HG03108 (cell line): Measurements from ENCODE around the gene FHIP2A.
"Not testable (repeated sequence)": the region's sequence is repeated elsewhere in the genome, so short reads cannot be mapped to it uniquely, and the experiment has no call there.

ENCODE experiments used
- ATAC-seq: cut with Tn5 transposase; IDR thresholded peaks from one replicate; pipeline ENCODE4 v1.9.1; 2021; ENCODE audit warnings: moderate library complexity; ENCODE audit not compliant: unreplicated experiment

The FHIP2A gene

DNA sequence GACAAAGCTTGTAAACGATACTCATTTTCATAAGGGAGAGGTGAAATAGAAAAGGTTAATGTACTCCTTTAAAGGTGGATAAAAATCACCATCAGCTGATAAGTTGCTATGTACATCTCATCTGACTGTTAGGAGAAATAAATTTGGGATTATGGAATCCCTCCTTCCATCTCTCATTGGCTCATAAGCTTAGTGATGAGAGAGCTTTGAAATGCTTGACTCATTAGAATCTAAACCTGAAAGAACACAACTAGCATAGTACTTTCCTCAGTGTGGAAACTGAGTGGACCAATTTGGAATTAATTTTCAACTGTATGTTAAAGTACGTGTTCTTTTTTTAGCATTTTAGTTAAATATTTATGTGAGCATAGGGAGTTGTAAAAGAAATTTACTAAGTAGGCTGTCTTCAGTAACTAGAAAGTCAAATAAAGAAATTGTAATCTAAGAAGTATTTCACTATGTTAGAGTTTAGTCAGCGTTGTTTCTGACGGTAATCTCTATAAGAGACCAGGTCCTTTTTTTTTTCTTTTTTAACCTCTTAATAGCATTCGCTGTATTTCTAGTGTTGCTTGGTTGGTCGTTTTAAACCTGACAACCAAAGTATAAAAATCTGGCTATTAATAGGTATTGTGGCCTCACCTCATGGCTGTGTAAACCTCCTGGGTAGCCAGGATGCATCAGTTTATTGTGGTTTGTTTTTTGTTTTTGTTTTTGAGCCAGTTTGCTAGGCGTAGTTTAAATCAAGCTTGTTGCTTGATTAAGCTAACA, 34.4 kb downstream of the FHIP2A start:
- ATAC-seq, result no peak

DNA sequence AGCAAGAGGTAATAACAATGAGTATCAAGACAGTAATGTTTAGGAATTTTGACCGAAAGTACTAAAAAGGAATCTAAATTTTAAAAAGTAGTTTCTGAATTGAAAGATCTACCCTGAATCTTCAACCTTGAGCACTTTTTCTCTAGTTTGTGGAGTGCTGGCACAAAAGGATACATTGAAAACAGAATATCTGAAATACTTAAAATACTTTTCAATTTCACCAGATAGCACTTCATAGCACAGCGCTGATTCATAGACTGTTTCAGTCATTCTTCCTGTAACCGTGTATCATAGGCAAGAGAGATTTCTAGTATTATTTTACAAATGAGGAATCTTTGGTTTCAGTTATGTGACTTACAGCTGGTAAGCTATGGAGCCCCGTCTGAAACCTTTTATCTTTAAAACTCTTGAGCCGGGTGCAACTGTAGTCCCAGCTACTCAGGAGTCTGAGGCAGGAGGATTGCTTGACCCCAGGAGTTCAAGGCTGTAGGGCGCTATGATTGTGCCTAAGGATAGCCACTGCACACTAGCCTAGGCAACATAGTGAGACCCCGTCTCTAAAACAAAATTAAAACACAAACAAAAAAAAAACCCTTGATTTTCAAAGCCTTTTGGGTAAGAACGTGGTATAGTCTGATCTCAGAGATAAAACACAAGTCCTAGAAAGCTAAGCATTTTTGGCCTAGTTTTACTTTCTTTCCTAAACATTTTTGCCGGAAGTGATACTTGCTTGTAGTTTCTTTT, 35.1 kb downstream of the FHIP2A start:
- no peak for ATAC-seq

DNA sequence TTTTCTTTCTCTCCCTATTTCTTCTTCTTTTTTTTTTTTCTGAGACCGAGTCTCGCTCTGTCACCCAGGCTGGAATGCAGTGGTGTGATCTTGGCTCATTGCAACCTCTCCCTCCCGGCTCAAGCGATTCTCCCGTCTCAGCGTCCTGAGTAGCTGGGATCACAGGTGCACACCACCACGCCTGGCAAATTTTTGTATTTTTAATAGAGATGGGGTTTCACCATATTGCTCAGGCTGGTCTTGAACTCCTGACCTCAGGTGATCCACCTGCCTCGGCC, 35.6 kb downstream of the FHIP2A start:
- ATAC-seq, result not testable (repeated sequence)

DNA sequence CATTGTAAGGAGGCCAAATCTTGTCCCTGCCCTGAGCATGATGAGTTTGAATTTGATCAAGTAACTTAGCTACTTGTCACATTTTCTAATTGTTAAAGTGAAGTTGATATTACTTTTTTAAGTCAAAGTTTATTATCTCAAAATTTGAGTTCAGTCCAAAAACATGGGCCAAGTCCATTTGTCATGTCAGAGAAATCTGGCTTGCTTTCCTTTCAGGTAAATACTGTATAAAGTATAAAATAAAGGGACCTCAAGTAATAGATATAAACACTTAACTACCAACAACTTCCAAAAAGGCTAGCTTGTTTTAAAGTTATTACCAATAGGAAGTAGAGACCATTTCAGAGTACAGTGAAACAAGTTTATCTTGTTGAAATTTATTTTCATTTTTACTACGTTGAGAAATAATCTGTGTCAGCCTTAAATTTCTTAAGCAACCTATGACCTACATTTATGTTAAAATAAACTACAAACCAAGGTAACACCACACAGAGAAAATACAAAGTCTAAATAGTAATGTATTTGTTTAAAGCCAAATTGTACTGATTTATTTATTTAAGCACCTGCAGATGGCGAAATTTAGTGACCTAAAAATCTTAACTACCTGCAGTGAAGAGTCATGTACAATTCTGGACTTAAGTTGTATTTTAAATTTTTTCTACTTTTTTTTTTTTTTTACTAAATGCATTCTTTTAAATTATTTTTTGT, 36.5 kb downstream of the FHIP2A start:
- no peak for ATAC-seq

DNA sequence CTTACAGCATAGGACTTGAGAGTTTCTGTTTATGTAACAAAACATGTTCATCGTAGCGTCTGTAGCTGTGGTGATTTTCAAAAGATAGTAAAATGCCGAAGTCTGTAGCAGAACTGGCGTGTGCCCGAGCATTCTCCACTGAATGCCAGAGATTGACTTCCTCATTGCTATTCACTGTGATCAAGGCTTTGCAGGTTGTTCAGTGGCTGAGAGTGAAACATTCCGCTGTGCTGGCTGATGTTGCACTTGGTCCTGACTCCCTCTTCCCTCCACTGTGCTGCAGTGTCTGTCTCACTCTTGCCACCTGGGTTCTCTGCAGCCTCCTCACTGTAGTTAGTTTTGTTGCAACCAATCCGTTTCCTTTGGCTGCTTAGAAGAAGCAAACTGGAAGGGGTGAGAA, 37.6 kb downstream of the FHIP2A start:
- ATAC-seq, result no peak

DNA sequence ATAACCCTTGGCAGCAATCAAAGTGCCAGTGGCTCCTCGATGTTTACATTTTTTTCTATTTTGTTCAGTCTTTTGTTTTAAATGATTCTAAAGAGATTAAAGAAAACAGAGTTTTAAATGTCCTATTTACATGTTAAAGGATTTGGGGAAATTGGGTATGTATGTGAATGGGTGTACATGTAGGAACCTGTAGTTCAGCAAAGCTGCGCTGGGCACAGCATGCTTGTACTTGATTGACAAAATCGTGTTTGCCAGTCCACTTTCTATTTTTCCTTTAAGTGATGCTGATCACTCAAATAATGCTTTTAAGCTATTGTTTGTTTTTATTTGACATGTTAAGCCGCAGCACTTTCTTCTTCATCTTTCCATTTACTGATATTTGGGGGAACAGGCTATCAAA, 40.9 kb downstream of the FHIP2A start:
- no peak for ATAC-seq

DNA sequence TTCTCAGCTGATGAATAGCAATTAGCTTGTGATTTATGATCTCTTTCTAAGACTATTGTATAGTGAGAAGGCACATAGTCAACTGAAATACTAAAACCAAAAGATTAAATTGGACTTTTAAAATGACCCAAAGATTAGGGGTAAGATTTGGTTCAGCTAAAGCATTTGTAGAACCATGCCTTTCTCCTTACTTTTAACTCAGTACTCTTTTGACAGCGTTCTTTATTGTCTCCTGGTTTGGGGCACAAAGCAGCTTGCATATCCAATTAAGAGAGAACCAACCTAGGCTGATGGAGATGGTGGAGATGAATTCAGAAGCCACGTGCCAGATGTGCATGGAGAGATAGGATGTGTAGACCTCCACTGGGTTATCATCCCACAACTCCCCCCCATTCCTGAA, 45.8 kb downstream of the FHIP2A start:
- ATAC-seq, result no peak

DNA sequence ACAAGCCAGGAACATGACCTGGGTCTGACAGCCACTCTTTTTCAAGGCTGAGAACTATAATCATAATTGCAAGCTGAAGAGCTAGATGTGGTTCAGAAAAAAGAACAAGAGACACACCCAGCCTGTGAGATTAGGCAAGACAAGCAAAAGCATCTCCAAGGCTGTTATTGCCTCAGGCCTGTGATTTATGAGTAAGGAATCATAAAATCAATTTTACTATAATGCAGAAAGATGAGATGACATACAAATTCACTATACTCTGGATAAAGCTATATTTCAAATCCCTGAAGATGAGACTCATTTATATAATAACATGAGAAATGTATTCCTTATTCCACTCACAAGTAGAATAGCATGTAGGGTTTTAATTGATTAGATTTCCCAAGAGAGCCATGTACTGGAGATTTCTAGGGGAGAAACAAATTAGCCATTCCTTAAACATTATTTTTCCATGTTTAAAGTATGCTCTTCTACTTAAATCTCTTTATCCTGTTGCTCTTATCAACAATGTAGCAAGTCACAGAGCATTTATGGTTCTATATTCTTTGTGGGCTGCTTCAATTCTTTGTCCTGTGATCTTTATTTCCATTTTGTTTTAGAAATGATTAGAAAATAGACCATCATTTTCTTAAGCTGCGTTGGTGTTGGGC, 47.4 kb downstream of the FHIP2A start:
- no peak for ATAC-seq

DNA sequence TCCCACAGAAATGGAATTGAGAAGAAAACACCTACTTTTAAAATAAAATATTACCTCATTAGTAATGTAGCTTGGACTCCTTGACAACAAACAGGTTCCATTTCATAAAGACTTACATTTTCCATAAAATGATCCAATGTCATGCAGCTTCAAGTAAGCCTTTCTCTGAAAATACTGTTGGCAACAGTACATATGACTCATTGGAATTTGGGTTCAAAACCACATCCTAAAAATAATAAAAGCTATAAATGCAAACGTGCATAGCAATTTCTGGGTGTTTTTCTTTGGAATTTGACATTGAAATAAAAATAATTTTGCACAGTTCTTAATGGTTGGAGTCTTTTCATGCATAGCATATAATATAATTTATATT, 47.9 kb downstream of the FHIP2A start:
- no peak for ATAC-seq

DNA sequence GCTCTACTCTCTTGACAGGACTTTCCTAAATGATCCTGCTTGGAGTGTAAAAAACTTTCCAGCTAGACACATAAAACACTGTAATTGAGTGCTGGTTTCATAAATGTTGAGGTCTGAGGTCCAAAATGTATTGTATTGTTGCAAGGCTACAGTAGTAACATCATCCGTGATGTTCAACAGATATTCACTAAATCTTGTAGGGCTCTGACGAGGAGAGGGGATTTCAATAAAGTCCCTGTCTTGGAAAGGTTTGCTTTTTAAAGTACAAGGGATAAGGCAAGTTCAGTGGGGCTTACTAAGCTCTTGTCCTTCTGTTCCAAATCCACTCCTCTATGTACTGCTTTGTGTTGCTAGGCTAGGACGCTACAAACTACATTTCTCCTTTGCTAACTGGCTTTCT, 48.9 kb downstream of the FHIP2A start:
- no peak for ATAC-seq

DNA sequence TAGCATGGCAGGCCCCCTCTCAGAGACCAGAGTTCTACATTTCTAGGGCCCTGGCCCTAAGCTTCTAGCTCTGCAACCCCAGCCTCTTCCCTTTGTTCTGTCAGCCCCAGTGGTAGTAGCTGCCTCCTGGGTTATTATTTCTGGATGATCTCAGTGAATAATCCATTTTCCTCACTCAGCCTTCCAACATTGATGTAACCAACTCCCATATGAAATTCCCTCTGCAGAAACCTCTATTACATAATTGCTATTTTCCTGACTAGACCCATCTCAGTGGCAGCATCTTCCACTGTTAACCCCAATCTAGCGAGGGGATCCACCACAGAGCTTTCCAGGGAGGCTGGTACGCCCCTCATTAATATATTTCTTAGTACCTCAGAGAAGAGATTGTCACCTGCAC, 49.8 kb downstream of the FHIP2A start:
- ATAC-seq, result no peak
